Mesendoderm (in vitro differentiated cells): ENCODE results near the gene CHRM4.
A peak's percentile ranks its signal among the peaks of the same experiment; 100 is the strongest.

Experiments
- DNase-seq: peaks from one replicate; pipeline ENCODE4 v3.0.0; 2013
- H2AK5ac ChIP-seq: 2 replicates; pipeline ENCODE4 v1.6.1; 2013; ENCODE audit warnings: low read length, inconsistent platforms
- H2BK120ac ChIP-seq: 2 replicates; pipeline ENCODE4 v1.6.1; 2013; ENCODE audit warnings: low read depth, mild to moderate bottlenecking, low read length, moderate library complexity, mixed read lengths
- H2BK15ac ChIP-seq: replicated peaks from 2 replicates; pipeline ENCODE4 v1.6.1; 2013; ENCODE audit warnings: low read depth, mild to moderate bottlenecking, moderate library complexity
- H2BK5ac ChIP-seq: 2 replicates; pipeline ENCODE4 v1.6.1; 2013; ENCODE audit warnings: low read length, inconsistent platforms
- H3K18ac ChIP-seq: 2 replicates; pipeline ENCODE4 v1.6.1; 2013; ENCODE audit warnings: mild to moderate bottlenecking, low read length, mixed read lengths
- H3K23ac ChIP-seq: one replicate; pipeline ENCODE4 v1.6.1; 2013; ENCODE audit warnings: low read length
- H3K27ac ChIP-seq: 2 replicates; pipeline ENCODE4 v1.5.1; 2013; ENCODE audit warnings: low read depth, mild to moderate bottlenecking, inconsistent platforms, low read length, moderate library complexity
- H3K27me3 ChIP-seq: 2 replicates; pipeline ENCODE4 v1.6.1; 2013; ENCODE audit warnings: low read length, control low read depth, mild to moderate bottlenecking, inconsistent platforms; ENCODE audit not compliant: insufficient read depth, poor library complexity
- H3K36me3 ChIP-seq: 2 replicates; pipeline ENCODE4 v1.6.1; 2013; ENCODE audit warnings: low read length, inconsistent platforms; ENCODE audit not compliant: control insufficient read depth, insufficient read depth
- H3K4ac ChIP-seq: one replicate; pipeline ENCODE4 v1.6.1; 2013; ENCODE audit warnings: low read depth, mild to moderate bottlenecking, low read length, moderate library complexity
- H3K4me1 ChIP-seq: 2 replicates; pipeline ENCODE4 v1.6.1; 2013; ENCODE audit warnings: low read depth, low read length, inconsistent platforms; ENCODE audit not compliant: control insufficient read depth
- H3K4me2 ChIP-seq: 2 replicates; pipeline ENCODE4 v1.6.1; 2013; ENCODE audit warnings: low read length
- H3K4me3 ChIP-seq: 2 replicates; pipeline ENCODE4 v1.5.1; 2013; ENCODE audit warnings: mild to moderate bottlenecking, low read length
- H3K56ac ChIP-seq: one replicate; pipeline ENCODE4 v1.6.1; 2013; ENCODE audit warnings: low read length
- H3K79me1 ChIP-seq: 2 replicates; pipeline ENCODE4 v1.6.1; 2013; ENCODE audit warnings: low read length, inconsistent platforms
- H3K79me2 ChIP-seq: 2 replicates; pipeline ENCODE4 v1.6.1; 2013; ENCODE audit warnings: mild to moderate bottlenecking, low read length; ENCODE audit not compliant: control insufficient read depth, insufficient read depth
- H3K9ac ChIP-seq: 2 replicates; pipeline ENCODE4 v1.6.1; 2013; ENCODE audit warnings: low read length, inconsistent platforms
- H4K5ac ChIP-seq: one replicate; pipeline ENCODE4 v1.6.1; 2013; ENCODE audit warnings: low read length
- H4K8ac ChIP-seq: one replicate; pipeline ENCODE4 v1.6.1; 2013; ENCODE audit warnings: low read depth, mild to moderate bottlenecking, control low read depth, low read length, moderate library complexity
- WGBS: extraction: QIAGEN DNeasy Blood & Tissue Kit; methylation state at CpG from one replicate; pipeline ENCODE4 v1.1.7; 2013; ENCODE audit warnings: low lambda C conversion rate, missing lambda C conversion rate; ENCODE audit not compliant: insufficient coverage; ENCODE audit errors: extremely low coverage; 5-methylcytosine and 5-hydroxymethylcytosine counted together

CHRM4 gene

GRCh38 chr11:46366661-46367161 is 24.9 kb downstream of the CHRM4 start:
- no CpG with 5 or more reads among the region's 31 CpGs for WGBS
- no peak overlapping the region for H3K27ac ChIP-seq
- no peak overlapping the region for H3K23ac ChIP-seq

GRCh38 chr11:46366260-46366659 is 25.3 kb downstream of the CHRM4 start:
- WGBS = no CpG with 5 or more reads among the region's 22 CpGs
- Histone ChIP-seq H4K8ac (no peak overlapping the region), H3K23ac (no peak overlapping the region), H3K27me3 (no peaks in the 10 kb centered on the region), H3K18ac (no peak overlapping the region), H4K5ac (no peak overlapping the region), H3K9ac (no peak overlapping the region), H2BK120ac (no peak overlapping the region), H3K56ac (no peak overlapping the region), H3K79me2 (peaks cover 4% of the 10 kb centered on the region), H2AK5ac (no peak overlapping the region), H3K4me1 (no peaks in the 10 kb centered on the region), H3K4me2 (no peak overlapping the region), H2BK5ac (no peak overlapping the region), H3K79me1 (peaks cover 8% of the 10 kb centered on the region), H3K4ac (no peak overlapping the region), H3K27ac (no peak overlapping the region), H3K4me3 (no peak overlapping the region), H2BK15ac (no peak overlapping the region), H3K36me3 (no peaks in the 10 kb centered on the region)
- DNase-seq = no peak

More at GRCh38 chr11:46366661-46367161, 24.9 kb downstream of the CHRM4 start:
- no peak overlapping the region for H2BK5ac ChIP-seq
- H3K79me1 ChIP-seq = peaks cover 8% of the 10 kb centered on the region
- H3K56ac ChIP-seq = no peak overlapping the region
- H2AK5ac ChIP-seq = no peak overlapping the region
- H3K4me1 ChIP-seq = no peaks in the 10 kb centered on the region
- H3K4me3 ChIP-seq = no peak overlapping the region
- no peak overlapping the region for H2BK15ac ChIP-seq
- H3K18ac ChIP-seq = no peak overlapping the region
- H2BK120ac ChIP-seq = no peak overlapping the region
- peaks cover 4% of the 10 kb centered on the region for H3K79me2 ChIP-seq
- no peaks in the 10 kb centered on the region for H3K27me3 ChIP-seq
- no peak overlapping the region for H3K9ac ChIP-seq
- no peak overlapping the region for H4K8ac ChIP-seq
- no peak for DNase-seq
- no peak overlapping the region for H3K4ac ChIP-seq
- H3K4me2 ChIP-seq = no peak overlapping the region
- H4K5ac ChIP-seq = no peak overlapping the region
- no peaks in the 10 kb centered on the region for H3K36me3 ChIP-seq

- no CpG with 5 or more reads among the region's 3 CpGs for WGBS
These were observed 26.8 kb downstream of the CHRM4 start for GRCh38 chr11:46364791-46365190.

GRCh38 chr11:46364056-46364455 is 27.5 kb downstream of the CHRM4 start:
- Histone ChIP-seq H3K27me3 (no peaks in the 10 kb centered on the region), H3K4me2 (no peak overlapping the region), H3K4me3 (no peak overlapping the region), H2BK120ac (no peak overlapping the region), H2BK15ac (no peak overlapping the region), H2AK5ac (no peak overlapping the region), H3K23ac (no peak overlapping the region), H3K4ac (no peak overlapping the region), H3K18ac (no peak overlapping the region), H4K8ac (no peak overlapping the region), H3K27ac (no peak overlapping the region), H2BK5ac (no peak overlapping the region), H3K79me2 (peaks cover 4% of the 10 kb centered on the region), H3K4me1 (no peaks in the 10 kb centered on the region), H3K56ac (no peak overlapping the region), H3K36me3 (no peaks in the 10 kb centered on the region), H3K79me1 (peaks cover 10% of the 10 kb centered on the region), H3K9ac (no peak overlapping the region), H4K5ac (no peak overlapping the region)
- DNase-seq = no peak
- WGBS = no CpG with 5 or more reads among the region's 9 CpGs

More at GRCh38 chr11:46364791-46365190, 26.8 kb downstream of the CHRM4 start:
- H3K4me1 ChIP-seq = no peaks in the 10 kb centered on the region
- peaks cover 4% of the 10 kb centered on the region for H3K79me2 ChIP-seq
- no peak overlapping the region for H4K8ac ChIP-seq
- no peak overlapping the region for H3K9ac ChIP-seq
- H2BK120ac ChIP-seq = no peak overlapping the region
- no peak overlapping the region for H3K27ac ChIP-seq
- H3K56ac ChIP-seq = no peak overlapping the region
- H3K79me1 ChIP-seq = peaks cover 10% of the 10 kb centered on the region
- no peak overlapping the region for H2BK15ac ChIP-seq
- H3K4me2 ChIP-seq = no peak overlapping the region
- no peak overlapping the region for H2AK5ac ChIP-seq
- no peak overlapping the region for H3K23ac ChIP-seq
- DNase-seq = no peak
- no peak overlapping the region for H4K5ac ChIP-seq
- no peak overlapping the region for H3K4ac ChIP-seq
- H3K36me3 ChIP-seq = no peaks in the 10 kb centered on the region
- no peaks in the 10 kb centered on the region for H3K27me3 ChIP-seq
- no peak overlapping the region for H3K4me3 ChIP-seq
- H3K18ac ChIP-seq = no peak overlapping the region
- H2BK5ac ChIP-seq = no peak overlapping the region

GRCh38 chr11:46363455-46364005 is 28.0 kb downstream of the CHRM4 start:
- H3K27ac ChIP-seq = no peak overlapping the region
- no peak for DNase-seq

GRCh38 chr11:46363031-46363407 is 28.6 kb downstream of the CHRM4 start:
- H3K4me2 ChIP-seq = no peak overlapping the region
- H3K27me3 ChIP-seq = no peaks in the 10 kb centered on the region
- H2BK5ac ChIP-seq = no peak overlapping the region
- no peak overlapping the region for H3K4me3 ChIP-seq
- no peak overlapping the region for H2BK120ac ChIP-seq
- H3K36me3 ChIP-seq = no peaks in the 10 kb centered on the region
- peaks cover 6% of the 10 kb centered on the region for H3K79me2 ChIP-seq
- H3K79me1 ChIP-seq = peaks cover 12% of the 10 kb centered on the region
- peak; percentile 84 for DNase-seq
- H3K9ac ChIP-seq = no peak overlapping the region
- WGBS = no CpG with 5 or more reads among the region's 9 CpGs
- no peak overlapping the region for H3K18ac ChIP-seq
- no peak overlapping the region for H3K4ac ChIP-seq
- no peak overlapping the region for H4K8ac ChIP-seq
- no peak overlapping the region for H3K23ac ChIP-seq
- no peaks in the 10 kb centered on the region for H3K4me1 ChIP-seq
- H2BK15ac ChIP-seq = no peak overlapping the region
- peak overlapping the region; percentile 30 for H3K56ac ChIP-seq
- H2AK5ac ChIP-seq = no peak overlapping the region
- no peak overlapping the region for H3K27ac ChIP-seq
- H4K5ac ChIP-seq = no peak overlapping the region

More at GRCh38 chr11:46363455-46364005, 28.0 kb downstream of the CHRM4 start:
- H2BK15ac ChIP-seq = no peak overlapping the region
- H4K8ac ChIP-seq = no peak overlapping the region
- no peaks in the 10 kb centered on the region for H3K27me3 ChIP-seq
- no peak overlapping the region for H3K9ac ChIP-seq
- H3K4me3 ChIP-seq = no peak overlapping the region
- H3K4me1 ChIP-seq = no peaks in the 10 kb centered on the region
- no peak overlapping the region for H3K4ac ChIP-seq
- WGBS = no CpG with 5 or more reads among the region's 21 CpGs
- H3K4me2 ChIP-seq = no peak overlapping the region
- no peak overlapping the region for H2BK5ac ChIP-seq
- H3K79me1 ChIP-seq = peaks cover 10% of the 10 kb centered on the region
- no peak overlapping the region for H4K5ac ChIP-seq
- H3K23ac ChIP-seq = no peak overlapping the region
- H3K36me3 ChIP-seq = no peaks in the 10 kb centered on the region
- H2AK5ac ChIP-seq = no peak overlapping the region
- no peak overlapping the region for H3K56ac ChIP-seq
- H3K18ac ChIP-seq = no peak overlapping the region
- H2BK120ac ChIP-seq = no peak overlapping the region
- H3K79me2 ChIP-seq = peaks cover 4% of the 10 kb centered on the region
